HG02588 (cell line): ENCODE data around the gene DNPH1.

Experiments
- ATAC-seq: cut with Tn5 transposase; IDR thresholded peaks from one replicate; pipeline ENCODE4 v1.9.1; 2021; ENCODE audit warnings: mild to moderate bottlenecking, moderate library complexity; ENCODE audit not compliant: unreplicated experiment

DNPH1 gene

GRCh38 chr6:43219119-43219518 is 10.2 kb downstream of the DNPH1 start:
- ATAC-seq, result no peak

GRCh38 chr6:43217351-43217750 is 11.9 kb downstream of the DNPH1 start:
- ATAC-seq, result no peak

- ATAC-seq, result no peak
Measured at GRCh38 chr6:43216200-43216599, 13.1 kb downstream of the DNPH1 start.

DNA sequence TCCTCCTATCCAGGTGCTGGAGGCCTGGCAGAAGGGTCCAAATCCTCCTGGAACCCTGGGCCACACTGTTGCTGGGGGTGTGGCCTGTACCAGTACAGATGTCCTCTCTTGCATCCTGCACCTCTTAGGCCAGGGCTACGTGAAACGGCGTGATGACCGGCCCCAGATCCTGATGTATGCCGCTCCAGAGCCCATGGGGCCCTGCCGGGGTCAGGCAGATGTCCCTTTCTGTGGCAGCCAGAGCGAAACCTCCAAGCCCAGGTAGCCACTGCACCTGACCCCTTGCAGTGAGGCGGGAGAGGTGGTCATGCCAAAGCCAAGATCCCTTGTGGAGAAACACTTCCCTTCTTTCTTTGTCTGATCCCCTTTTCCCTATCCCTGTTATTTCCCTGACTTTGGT is 14.2 kb downstream of the DNPH1 start:
- ATAC-seq, result no peak

DNA sequence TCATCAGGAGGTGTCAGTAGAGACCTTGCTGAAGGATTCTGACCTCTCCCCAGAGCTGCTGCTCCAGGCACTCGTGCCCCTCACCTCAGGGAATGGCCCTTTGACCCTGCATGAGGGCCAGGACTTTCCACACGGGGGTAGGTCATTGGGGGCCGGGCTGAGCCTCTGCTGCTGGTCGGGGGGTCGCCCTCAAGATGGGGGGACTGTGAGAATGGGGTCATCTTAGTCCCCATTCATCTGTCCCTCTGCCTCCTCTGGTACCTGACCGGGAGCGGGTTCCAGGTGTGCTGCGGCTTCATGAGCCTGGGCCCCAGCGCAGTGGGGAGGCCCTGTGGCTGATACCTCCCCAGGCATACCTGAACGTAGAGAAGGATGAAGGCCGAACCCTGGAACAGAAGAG is 15.8 kb downstream of the DNPH1 start:
- no peak for ATAC-seq

DNA sequence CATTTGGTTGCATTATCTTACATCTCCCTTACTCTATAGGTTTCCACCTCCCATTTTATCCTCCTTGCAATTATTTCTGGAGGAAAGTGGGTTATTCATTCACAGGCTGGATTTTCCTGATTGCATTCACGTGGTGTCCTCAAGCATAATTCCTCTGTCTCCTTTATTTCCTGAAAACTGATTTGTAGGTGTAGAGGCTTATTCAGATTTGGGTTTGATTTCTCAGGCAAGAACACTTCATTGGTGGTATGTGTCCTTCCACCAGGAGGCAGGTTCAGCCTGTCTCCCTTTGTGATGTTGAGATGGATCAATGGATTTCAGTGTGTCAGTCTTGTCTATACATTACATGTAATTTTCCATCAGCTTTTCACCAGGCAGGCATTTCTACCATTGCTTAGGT is 17.3 kb downstream of the DNPH1 start:
- no peak for ATAC-seq

- no peak for ATAC-seq
Measured at GRCh38 chr6:43207286-43207685, 22.0 kb downstream of the DNPH1 start.

DNA sequence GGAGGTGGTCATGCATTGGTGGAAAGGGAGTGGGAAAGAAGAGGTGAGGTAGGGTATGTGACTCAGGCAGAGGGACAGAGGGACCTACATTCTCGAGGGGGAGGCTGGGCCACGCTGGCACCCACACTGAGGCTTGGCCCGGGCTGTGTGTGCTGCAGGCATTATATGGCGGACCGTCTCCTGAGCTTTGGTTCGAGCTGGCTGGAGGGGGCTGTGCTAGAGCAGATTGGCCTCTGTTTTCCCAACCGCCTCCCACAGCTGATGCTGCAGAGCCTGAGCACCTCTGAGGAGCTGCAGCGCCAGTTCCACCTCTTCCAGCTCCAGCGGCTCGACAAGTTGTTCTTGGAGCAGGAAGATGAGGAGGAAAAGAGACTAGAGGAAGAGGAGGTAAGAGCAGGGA is 23.4 kb downstream of the DNPH1 start:
- ATAC-seq, result no peak

GRCh38 chr6:43204271-43205105 is 24.8 kb downstream of the DNPH1 start:
- no peak for ATAC-seq

DNA sequence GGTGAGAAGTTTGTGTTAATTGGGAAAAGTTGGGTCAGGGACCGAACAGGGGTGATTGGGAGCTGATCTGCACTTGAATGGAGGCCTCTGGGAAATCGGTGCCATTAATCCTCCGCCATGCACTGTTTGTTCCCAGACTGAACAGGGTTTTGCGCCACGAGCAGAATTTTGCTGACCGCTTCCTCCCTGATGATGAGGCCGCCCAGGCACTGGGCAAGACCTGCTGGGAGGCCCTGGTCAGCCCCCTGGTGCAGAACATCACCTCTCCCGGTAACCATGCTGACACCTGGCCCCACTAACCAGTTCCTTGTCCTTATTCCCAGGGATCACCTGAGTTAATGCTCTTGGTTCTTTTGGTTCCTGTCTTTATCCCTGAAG is 25.6 kb downstream of the DNPH1 start:
- ATAC-seq, result no peak

DNA sequence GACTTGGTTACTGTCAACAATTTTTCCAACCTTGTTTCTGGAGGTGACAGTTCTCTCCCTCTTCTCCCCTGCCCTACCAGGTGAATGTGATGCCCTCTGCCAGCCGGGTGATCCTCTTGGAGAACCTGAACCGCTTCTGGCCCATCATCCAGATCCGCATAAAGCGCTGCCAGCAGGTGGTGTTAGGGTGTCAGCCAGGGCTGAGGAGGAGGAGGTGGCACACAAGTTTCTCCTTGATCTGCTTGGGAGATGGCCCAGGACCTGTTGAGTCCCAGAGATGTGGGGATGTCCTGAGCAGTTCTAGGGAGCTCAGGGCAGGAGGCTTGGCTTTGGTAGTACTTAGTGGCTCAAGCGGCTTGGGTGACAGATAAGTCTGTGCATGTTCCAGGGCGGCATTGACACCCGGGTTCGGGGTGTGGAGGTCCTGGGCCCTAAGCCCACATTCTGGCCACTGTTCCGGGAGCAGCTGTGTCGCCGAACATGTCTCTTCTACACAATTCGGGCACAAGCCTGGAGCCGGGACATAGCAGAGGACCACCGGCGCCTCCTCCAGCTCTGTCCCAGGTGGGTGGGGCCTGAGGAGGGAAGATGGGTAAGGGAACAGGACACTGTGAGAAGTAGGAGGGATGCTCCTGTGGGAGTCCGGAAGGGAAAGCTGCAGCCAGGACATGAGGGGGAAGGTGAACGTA is 26.1 kb downstream of the DNPH1 start:
- no peak for ATAC-seq

GRCh38 chr6:43202451-43202850 is 26.8 kb downstream of the DNPH1 start:
- no peak for ATAC-seq

DNA sequence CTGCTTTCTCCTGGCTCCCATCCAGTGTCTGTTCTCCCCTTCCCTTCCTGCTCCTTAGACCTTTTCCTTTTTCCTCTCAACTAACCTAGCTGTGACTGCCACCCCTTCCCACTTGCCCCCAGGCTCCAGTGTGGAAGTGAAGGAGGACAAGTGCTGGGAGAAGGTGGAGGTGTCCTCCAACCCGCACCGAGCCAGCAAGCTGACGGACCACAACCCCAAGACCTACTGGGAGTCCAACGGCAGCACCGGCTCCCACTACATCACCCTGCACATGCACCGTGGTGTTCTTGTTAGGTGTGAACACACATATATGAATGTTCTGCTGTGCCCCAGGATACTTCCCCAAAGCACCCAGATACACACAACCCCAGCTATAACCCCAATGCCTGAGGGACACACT is 28.7 kb downstream of the DNPH1 start:
- no peak for ATAC-seq

- ATAC-seq, result no peak
Measured at GRCh38 chr6:43199912-43200311, 29.4 kb downstream of the DNPH1 start.

GRCh38 chr6:43196337-43196736 is 32.9 kb downstream of the DNPH1 start:
- ATAC-seq, result no peak

DNA sequence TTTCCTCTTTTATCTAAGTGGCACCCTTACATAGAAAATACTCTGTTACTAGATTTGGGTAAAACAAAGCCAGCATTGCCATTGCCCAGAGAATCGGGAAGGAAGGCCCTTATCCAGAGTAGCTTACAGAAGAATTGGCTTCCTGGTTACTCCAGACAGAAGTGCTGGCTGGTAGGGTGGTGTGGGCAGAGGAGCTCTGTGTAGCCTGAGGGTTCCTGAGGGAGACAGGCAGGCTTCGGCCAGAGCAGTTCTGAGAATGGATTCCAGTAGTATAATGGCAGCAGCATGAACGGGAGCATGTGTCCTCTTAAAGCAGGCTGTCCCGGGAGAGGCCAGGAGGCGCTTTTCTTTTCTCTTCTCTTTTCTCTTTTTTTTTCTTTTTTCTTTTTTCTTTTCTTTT is 35.4 kb downstream of the DNPH1 start:
- ATAC-seq, result no peak

- ATAC-seq, result no peak
Measured at GRCh38 chr6:43192911-43193310, 36.4 kb downstream of the DNPH1 start.

DNA sequence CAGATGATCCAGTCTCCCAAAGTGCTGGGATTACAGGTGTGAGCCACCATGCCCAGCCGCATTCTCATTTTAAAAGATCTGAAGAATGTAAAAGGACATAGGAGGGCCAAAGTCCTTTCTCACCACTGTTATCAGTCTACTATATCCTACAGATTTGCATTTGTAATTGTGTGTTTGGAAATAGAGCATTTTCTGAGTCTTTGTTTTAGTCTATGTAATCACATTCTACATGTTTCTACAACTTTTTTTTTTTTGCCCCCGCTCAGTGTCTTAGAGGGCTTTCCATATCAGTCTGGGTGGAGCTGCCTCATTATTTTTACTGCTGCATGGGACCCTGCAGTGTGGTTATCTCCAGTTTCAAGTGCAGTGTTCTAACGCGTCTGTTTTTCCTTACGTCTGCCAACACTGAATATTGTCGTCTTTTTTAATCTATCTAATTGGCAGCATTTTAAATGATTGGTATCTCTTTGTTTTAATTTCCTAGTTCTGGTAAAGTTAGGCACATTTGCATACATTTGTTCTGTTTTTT is 39.4 kb downstream of the DNPH1 start:
- ATAC-seq, result no peak

- ATAC-seq, result no peak
Measured at GRCh38 chr6:43188426-43188825, 40.9 kb downstream of the DNPH1 start.

DNA sequence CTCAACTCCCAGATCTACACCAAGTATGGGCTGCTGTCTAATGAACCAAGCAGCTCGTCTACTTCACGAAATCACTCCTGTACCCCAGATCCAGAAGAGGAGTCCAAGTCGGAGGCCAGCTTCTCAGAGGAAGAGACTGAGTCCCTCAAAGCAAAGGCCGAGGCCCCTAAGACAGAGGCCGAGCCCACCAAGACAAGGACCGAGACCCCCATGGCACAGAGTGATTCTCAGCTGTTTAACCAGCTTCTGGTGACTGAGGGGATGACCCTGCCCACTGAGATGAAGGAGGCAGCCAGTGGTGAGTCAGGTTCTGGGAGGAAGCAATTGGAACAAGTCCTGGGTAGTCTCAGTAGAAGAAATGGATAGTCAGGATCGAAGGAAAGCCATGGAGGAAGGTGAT is 41.5 kb downstream of the DNPH1 start:
- ATAC-seq, result no peak

- no peak for ATAC-seq
Measured at GRCh38 chr6:43186706-43187105, 42.6 kb downstream of the DNPH1 start.

- no peak for ATAC-seq
Measured at GRCh38 chr6:43186019-43186418, 43.3 kb downstream of the DNPH1 start.
